ENCODE measurements around the gene APOA4.

The APOA4 gene

DNA sequence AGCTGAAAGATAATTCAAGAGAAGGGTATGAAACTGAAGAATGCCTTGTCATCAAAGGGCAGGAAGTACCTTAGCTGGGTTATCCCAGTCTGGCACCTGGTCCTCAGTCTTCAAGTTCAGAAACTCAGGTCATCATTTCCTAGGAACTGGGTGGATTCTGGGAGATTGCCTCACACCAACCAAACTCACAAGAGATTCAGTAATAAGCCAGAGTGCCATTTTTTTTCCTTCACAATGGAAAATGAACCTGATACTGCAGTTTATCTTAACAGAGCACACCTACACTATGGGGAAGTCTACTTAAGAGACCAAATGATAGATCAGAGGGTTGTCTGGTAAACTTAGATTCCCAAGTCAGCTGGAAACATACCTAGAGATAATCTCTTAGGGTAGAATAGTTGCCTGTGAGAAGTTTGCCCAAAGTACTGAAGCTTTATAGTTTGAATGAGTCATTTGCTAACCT is 46.6 kb downstream of the APOA4 start:
- no peak for DNase-seq (ENCODE audit: low spot score)

DNA sequence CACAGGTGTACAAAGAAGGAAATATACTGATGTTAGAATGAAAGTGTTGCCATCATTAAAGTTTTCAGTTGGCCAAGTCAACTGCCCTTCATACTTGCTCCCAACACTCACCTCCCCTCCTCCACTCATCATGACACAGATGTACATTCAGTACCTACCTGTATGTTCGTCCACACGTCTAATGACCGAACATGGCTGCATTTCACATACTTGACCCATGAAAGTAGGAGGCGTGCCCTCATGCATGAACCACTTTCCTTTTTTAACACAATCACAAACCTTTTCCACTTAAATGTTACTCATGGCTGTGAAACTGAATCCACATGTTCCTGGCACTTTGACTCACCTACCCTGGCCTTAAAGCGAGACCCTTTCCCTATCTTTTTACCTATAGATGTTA is 47.1 kb downstream of the APOA4 start:
- no peak for DNase-seq (ENCODE audit: low spot score)

DNA sequence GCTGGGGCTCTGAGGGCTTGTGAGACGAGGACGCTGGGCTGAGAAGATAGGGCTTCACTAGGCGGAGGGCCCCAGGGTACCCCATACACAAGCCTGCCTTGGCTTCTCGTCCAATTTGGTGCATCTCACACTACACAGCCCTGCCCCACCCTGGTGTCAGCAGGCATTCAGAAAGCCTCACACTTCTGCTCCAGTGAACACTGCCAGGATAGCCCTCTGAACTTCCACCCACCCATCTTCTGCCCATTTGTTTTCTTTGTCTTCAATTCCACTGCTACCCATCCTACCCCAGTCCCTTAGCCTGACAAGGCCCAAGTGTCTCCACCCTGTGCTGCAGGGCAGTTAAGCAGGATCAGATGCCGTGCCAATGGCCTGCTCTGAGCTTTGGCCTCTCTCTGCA is 48.4 kb downstream of the APOA4 start:
- no peak for DNase-seq (ENCODE audit: low spot score)

- no peak for DNase-seq (ENCODE audit: low spot score)
Measured at GRCh38 chr11:116773203-116774097, 49.7 kb downstream of the APOA4 start.

DNA sequence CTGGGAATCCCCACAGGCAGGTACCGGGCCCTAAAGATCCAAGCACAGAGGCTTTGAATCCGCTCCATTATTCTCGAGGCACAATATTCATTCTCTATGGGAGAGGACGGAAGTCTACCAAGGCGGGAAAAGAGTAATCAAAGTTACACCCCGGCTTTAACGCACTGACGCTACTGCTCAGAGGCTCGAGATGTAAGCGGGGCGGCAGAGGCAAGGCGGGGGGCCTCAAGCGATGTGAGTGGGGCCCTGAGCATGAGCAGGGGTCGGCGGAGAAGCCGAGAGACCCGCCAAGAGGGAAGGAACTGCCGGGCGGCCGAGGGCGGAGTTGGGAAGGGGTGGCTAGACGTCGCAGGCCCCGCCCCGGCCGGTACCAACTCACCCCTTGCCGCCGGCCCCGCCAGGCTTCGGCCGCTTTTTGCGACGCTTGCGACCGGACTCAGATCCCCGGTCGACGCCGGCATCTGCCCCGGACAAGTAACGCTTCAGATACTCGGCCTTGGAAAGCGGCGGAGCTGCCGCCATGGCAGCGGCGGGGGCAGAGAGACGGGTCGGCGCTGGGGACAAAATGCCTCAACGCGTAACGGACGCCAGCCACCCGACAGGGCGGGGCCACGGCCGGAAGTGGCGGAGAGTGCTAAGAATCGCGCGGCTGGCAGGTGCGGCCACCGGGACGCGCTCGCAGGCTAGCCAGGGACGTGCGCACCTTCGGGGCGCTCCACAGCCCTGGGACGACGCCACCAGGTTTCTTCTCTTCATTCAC is 50.5 kb downstream of the APOA4 start, which contains the start of gene BUD13:
BUD13 (minus strand) TSS at position 545 of the 760 bp plus-strand sequence; CDS start at position 522, 23 bp downstream.
- peak; percentile 93 for DNase-seq (ENCODE audit: low spot score)

DNA sequence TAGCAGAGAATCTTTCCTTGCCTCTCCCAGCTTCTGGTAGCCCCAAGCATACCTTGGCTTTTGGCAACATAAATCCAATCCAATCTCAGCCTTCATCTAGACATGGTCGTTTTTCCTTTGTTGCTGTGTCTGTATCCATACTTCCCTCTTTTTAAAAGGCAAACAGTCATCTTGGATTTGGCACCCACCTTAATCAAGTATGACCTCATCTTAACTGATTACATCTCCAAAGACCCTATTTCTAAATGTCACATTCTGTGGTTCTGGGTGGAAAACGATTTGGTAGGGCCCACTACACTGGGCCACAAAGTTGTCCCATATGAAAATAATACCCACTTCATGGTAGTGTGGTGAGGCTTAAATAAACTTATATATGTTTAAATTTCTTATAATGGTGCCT is 51.2 kb downstream of the APOA4 start:
- DNase-seq (ENCODE audit: low spot score): no peak
